ENCODE results near the gene SLC43A3. TPM values are rescaled to one million over a fixed set of nuclear protein-coding genes. Genes with fewer than 3 reads are reported as not detected.
A peak's percentile ranks its signal among the peaks of the same experiment; 100 is the strongest.

The SLC43A3 gene
- total and polyA plus RNA-seq, 2 experiments from 2014 or later = 19.3 to 20.7 TPM

- H2AFZ ChIP-seq = no peak overlapping the region
- peaks cover 12% of the 10 kb centered on the region for H3K4me1 ChIP-seq (ENCODE audit: insufficient read depth)
- no peak overlapping the region for H3K4me3 ChIP-seq
- H3K4me2 ChIP-seq = no peak overlapping the region
- DNase-seq (ENCODE audit: low spot score) = peak; percentile 59
- no peaks in the 10 kb centered on the region for H3K9me2 ChIP-seq (replicated peaks; ENCODE audit: insufficient read depth)
- no peaks in the 10 kb centered on the region for H3K79me2 ChIP-seq
- TF ChIP-seq CTCF (IDR thresholded peaks at IDR 0.05; ENCODE audit: poor library complexity) (no peak), EZH2phosphoT487 (IDR thresholded peaks at IDR 0.05; ENCODE audit: low read depth, severe bottlenecking, unreplicated experiment) (no peak), EZH2 (IDR thresholded peaks at IDR 0.05; ENCODE audit: borderline replicate concordance) (no peak)
- no peaks in the 10 kb centered on the region for H3K9me3 ChIP-seq (ENCODE audit: low read depth)
- no peaks in the 10 kb centered on the region for H4K20me1 ChIP-seq (ENCODE audit: insufficient read depth, poor library complexity, severe bottlenecking)
- 49% methylated on average over 7 of the region's 7 CpGs for WGBS (ENCODE audit: low lambda C conversion rate, missing lambda C conversion rate)
- no peaks in the 10 kb centered on the region for H3K36me3 ChIP-seq (replicated peaks; ENCODE audit: insufficient read depth, low read depth)
- H3K27me3 ChIP-seq = no peaks in the 10 kb centered on the region
- peak overlapping the region; percentile 46 for H3K27ac ChIP-seq
Observed at GRCh38 chr11:57432714-57433163, 5.8 kb upstream of the SLC43A3 start.

- Histone ChIP-seq H3K9me2 (replicated peaks; ENCODE audit: insufficient read depth) (no peaks in the 10 kb centered on the region), H3K4me2 (no peak overlapping the region), H3K9me3 (ENCODE audit: low read depth) (no peaks in the 10 kb centered on the region), H3K4me3 (no peak overlapping the region), H3K27me3 (no peaks in the 10 kb centered on the region), H3K4me1 (ENCODE audit: insufficient read depth) (peaks cover 14% of the 10 kb centered on the region), H4K20me1 (ENCODE audit: insufficient read depth, poor library complexity, severe bottlenecking) (no peaks in the 10 kb centered on the region), H3K27ac (peak overlapping the region; percentile 1), H3K36me3 (replicated peaks; ENCODE audit: insufficient read depth, low read depth) (no peaks in the 10 kb centered on the region), H3K79me2 (no peaks in the 10 kb centered on the region), H2AFZ (no peak overlapping the region)
- TF ChIP-seq EZH2phosphoT487 (IDR thresholded peaks at IDR 0.05; ENCODE audit: low read depth, severe bottlenecking, unreplicated experiment) (no peak), CTCF (IDR thresholded peaks at IDR 0.05; ENCODE audit: poor library complexity) (no peak), EZH2 (IDR thresholded peaks at IDR 0.05; ENCODE audit: borderline replicate concordance) (no peak)
- DNase-seq (ENCODE audit: low spot score) = no peak
- 85% methylated on average over 5 of the region's 5 CpGs for WGBS (ENCODE audit: low lambda C conversion rate, missing lambda C conversion rate)
Observed at GRCh38 chr11:57432149-57432561, 5.2 kb upstream of the SLC43A3 start.

- Histone ChIP-seq H3K4me3 (no peak overlapping the region), H3K4me1 (ENCODE audit: insufficient read depth) (peaks cover 25% of the 10 kb centered on the region), H3K27me3 (no peaks in the 10 kb centered on the region), H3K9me3 (ENCODE audit: low read depth) (no peaks in the 10 kb centered on the region), H4K20me1 (ENCODE audit: insufficient read depth, poor library complexity, severe bottlenecking) (no peaks in the 10 kb centered on the region), H3K27ac (no peak overlapping the region), H3K4me2 (no peak overlapping the region), H2AFZ (no peak overlapping the region), H3K79me2 (no peaks in the 10 kb centered on the region), H3K36me3 (replicated peaks; ENCODE audit: insufficient read depth, low read depth) (no peaks in the 10 kb centered on the region), H3K9me2 (replicated peaks; ENCODE audit: insufficient read depth) (no peaks in the 10 kb centered on the region)
- 89% methylated on average over 1 of the region's 1 CpG for WGBS (ENCODE audit: low lambda C conversion rate, missing lambda C conversion rate)
- TF ChIP-seq CTCF (IDR thresholded peaks at IDR 0.05; ENCODE audit: poor library complexity) (no peak), EZH2 (IDR thresholded peaks at IDR 0.05; ENCODE audit: borderline replicate concordance) (no peak), EZH2phosphoT487 (IDR thresholded peaks at IDR 0.05; ENCODE audit: low read depth, severe bottlenecking, unreplicated experiment) (no peak)
- no peak for DNase-seq (ENCODE audit: low spot score)
Observed at GRCh38 chr11:57430952-57431351, 4.0 kb upstream of the SLC43A3 start.

GRCh38 chr11:57429946-57430345, 3.0 kb upstream of the SLC43A3 start:
- DNase-seq (ENCODE audit: low spot score) = no peak
- Histone ChIP-seq H3K9me3 (ENCODE audit: low read depth) (no peaks in the 10 kb centered on the region), H3K4me2 (no peak overlapping the region), H3K4me1 (ENCODE audit: insufficient read depth) (peaks cover 23% of the 10 kb centered on the region), H3K27me3 (no peaks in the 10 kb centered on the region), H3K36me3 (replicated peaks; ENCODE audit: insufficient read depth, low read depth) (no peaks in the 10 kb centered on the region), H3K9me2 (replicated peaks; ENCODE audit: insufficient read depth) (no peaks in the 10 kb centered on the region), H4K20me1 (ENCODE audit: insufficient read depth, poor library complexity, severe bottlenecking) (no peaks in the 10 kb centered on the region), H3K27ac (no peak overlapping the region), H3K79me2 (no peaks in the 10 kb centered on the region), H2AFZ (no peak overlapping the region), H3K4me3 (no peak overlapping the region)
- TF ChIP-seq EZH2phosphoT487 (IDR thresholded peaks at IDR 0.05; ENCODE audit: low read depth, severe bottlenecking, unreplicated experiment) = no peak
- no peak for TF ChIP-seq EZH2 (IDR thresholded peaks at IDR 0.05; ENCODE audit: borderline replicate concordance)
- TF ChIP-seq CTCF (IDR thresholded peaks at IDR 0.05; ENCODE audit: poor library complexity) = no peak
- WGBS (ENCODE audit: low lambda C conversion rate, missing lambda C conversion rate) = 40% methylated on average over 4 of the region's 4 CpGs

All from hepatocyte (in vitro differentiated cells).